GM23338 (cell line): ENCODE results near the gene ITGAV. TPM values are rescaled to one million over a fixed set of nuclear protein-coding genes. Genes with fewer than 3 reads are reported as not detected.

Experiments used
- ATAC-seq: fragments of 200-7000 bp; cut with Tn5 transposase; 3 replicates; pipeline ENCODE4 v1.9.1; 2020
- DNase-seq: peaks from one replicate; pipeline ENCODE4 v3.0.0-alpha.2; 2015; ENCODE audit warnings: low spot score
- H2AFZ ChIP-seq: fragments of 200-600 bp; sonication (generic); 2 replicates; pipeline ENCODE4 v1.8.0; 2016; ENCODE audit warnings: antibody characterized with exemption, mild to moderate bottlenecking, moderate library complexity
- H3F3A ChIP-seq: fragments of 200-600 bp; sonication (generic); replicated peaks from 2 replicates; pipeline ENCODE4 v1.8.0; 2017; ENCODE audit warnings: antibody characterized with exemption, mixed run types, low read depth
- H3K27ac ChIP-seq: fragments of 200-600 bp; sonication (generic); 2 replicates; pipeline ENCODE4 v1.6.1; 2016; ENCODE audit warnings: low read depth
- H3K27me3 ChIP-seq: fragments of 200-600 bp; sonication (generic); 2 replicates; pipeline ENCODE4 v1.8.0; 2016; ENCODE audit warnings: mild to moderate bottlenecking, mixed run types, moderate library complexity; ENCODE audit not compliant: insufficient read depth
- H3K36me3 ChIP-seq: fragments of 200-600 bp; sonication (generic); 2 replicates; pipeline ENCODE4 v1.8.0; 2016; ENCODE audit warnings: mild to moderate bottlenecking; ENCODE audit not compliant: insufficient read depth
- H3K4me1 ChIP-seq: fragments of 200-600 bp; sonication (generic); 2 replicates; pipeline ENCODE4 v1.8.0; 2016; ENCODE audit warnings: mild to moderate bottlenecking, moderate library complexity; ENCODE audit not compliant: insufficient read depth
- H3K4me2 ChIP-seq: fragments of 200-600 bp; sonication (generic); 2 replicates; pipeline ENCODE4 v1.7.1; 2017; ENCODE audit warnings: mixed run types
- H3K4me3 ChIP-seq: fragments of 200-600 bp; sonication (generic); 2 replicates; pipeline ENCODE4 v1.6.1; 2016; ENCODE audit warnings: mixed run types
- H3K79me2 ChIP-seq: fragments of 200-600 bp; sonication (generic); replicated peaks from 2 replicates; pipeline ENCODE4 v1.8.0; 2017; ENCODE audit warnings: mild to moderate bottlenecking; ENCODE audit not compliant: insufficient read depth
- H3K9me2 ChIP-seq: fragments of 200-600 bp; sonication (generic); 2 replicates; pipeline ENCODE4 v1.8.0; 2017; ENCODE audit not compliant: insufficient read depth
- H4K20me1 ChIP-seq: fragments of 200-600 bp; sonication (generic); replicated peaks from 2 replicates; pipeline ENCODE4 v1.8.0; 2017; ENCODE audit warnings: mild to moderate bottlenecking; ENCODE audit not compliant: insufficient read depth
- H3K27ac Mint-ChIP-seq: 2 replicates; pipeline ENCODE4 v1.8.0; 2020; ENCODE audit warnings: inconsistent platforms, mild to moderate bottlenecking, moderate library complexity, mixed read lengths
- H3K27me3 Mint-ChIP-seq: 3 replicates; pipeline ENCODE4 v1.8.0; 2022; ENCODE audit warnings: low read depth, mild to moderate bottlenecking, moderate library complexity, mixed read lengths, inconsistent platforms; ENCODE audit not compliant: insufficient read depth, poor library complexity
- H3K36me3 Mint-ChIP-seq: 3 replicates; pipeline ENCODE4 v1.8.0; 2021; ENCODE audit warnings: low read depth, mild to moderate bottlenecking, inconsistent platforms, moderate library complexity, mixed read lengths
- H3K4me1 Mint-ChIP-seq: 3 replicates; pipeline ENCODE4 v1.8.0; 2020; ENCODE audit warnings: mild to moderate bottlenecking, inconsistent platforms, mixed read lengths
- H3K4me3 Mint-ChIP-seq: 3 replicates; pipeline ENCODE4 v1.8.0; 2021; ENCODE audit warnings: moderate library complexity, mild to moderate bottlenecking, inconsistent platforms, mixed read lengths
- H3K9me3 Mint-ChIP-seq: 3 replicates; pipeline ENCODE4 v1.8.0; 2020; ENCODE audit warnings: moderate library complexity, mild to moderate bottlenecking, inconsistent platforms, mixed read lengths
- CREB1 ChIP-seq: fragments of 250-450 bp; sonication (Bioruptor Pico); IDR thresholded peaks from 2 replicates; pipeline ENCODE4 v1.5.0; 2020; ENCODE audit warnings: low read depth, mild to moderate bottlenecking, moderate library complexity
- EZH2 ChIP-seq: fragments of 200-600 bp; sonication (generic); IDR thresholded peaks from one replicate; pipeline ENCODE4 v1.8.0; 2017; ENCODE audit warnings: antibody characterized with exemption, mild to moderate bottlenecking, low read depth; ENCODE audit not compliant: unreplicated experiment
- EZH2phosphoT487 ChIP-seq: fragments of 200-600 bp; sonication (generic); IDR thresholded peaks from one replicate; pipeline ENCODE4 v1.8.1; 2018; ENCODE audit warnings: antibody characterized with exemption; ENCODE audit not compliant: unreplicated experiment
- JUNB ChIP-seq: IDR thresholded peaks from one replicate; pipeline ENCODE4 v1.6.1; 2016; ENCODE audit warnings: antibody characterized with exemption; ENCODE audit not compliant: unreplicated experiment
- NANOG ChIP-seq: IDR thresholded peaks from 2 replicates; pipeline ENCODE4 v1.6.1; 2016; ENCODE audit warnings: antibody characterized with exemption, borderline replicate concordance
- POLR2AphosphoS5 ChIP-seq: IDR thresholded peaks from 2 replicates; pipeline ENCODE4 v1.6.1; 2016; ENCODE audit warnings: antibody characterized with exemption, low read depth
- STAT1 ChIP-seq: IDR thresholded peaks from one replicate; pipeline ENCODE4 v1.6.1; 2016; ENCODE audit warnings: antibody characterized with exemption; ENCODE audit not compliant: unreplicated experiment
- ZNF114 ChIP-seq: fragments of 250-450 bp; sonication (Bioruptor Pico); IDR thresholded peaks from 2 replicates; pipeline ENCODE4 v1.5.0; 2020; ENCODE audit warnings: mild to moderate bottlenecking, moderate library complexity
- ZNF331 ChIP-seq: fragments of 250-450 bp; sonication (Bioruptor Pico); IDR thresholded peaks from 2 replicates; pipeline ENCODE4 v1.5.0; 2020; ENCODE audit warnings: low read depth, mild to moderate bottlenecking, moderate library complexity
- polyA plus RNA-seq: library from polyadenylated mRNA; unstranded; fragments of >200 nt; fragmentation: Nextera tagmentation; extraction: Ambion mirVana; gene quantifications from 2 replicates; pipeline ENCODE4 v1.2.1, GENCODE V29; 2016
- total RNA-seq: library from RNA; depleted of rRNA; stranded (reverse); fragments of >200 nt; shearing (Covaris generic); gene quantifications from 2 replicates; pipeline ENCODE4 v1.2.3, GENCODE V29; 2014
- TF ChIP-seq, protein P1 (sequence below): fragments of 250-450 bp; sonication (Bioruptor Pico); IDR thresholded peaks from 2 replicates; pipeline ENCODE4 v1.5.0; 2020; ENCODE audit warnings: mild to moderate bottlenecking, moderate library complexity
- TF ChIP-seq, protein P2 (sequence below): IDR thresholded peaks from one replicate; pipeline ENCODE4 v1.6.1; 2018; ENCODE audit warnings: antibody characterized with exemption; ENCODE audit not compliant: unreplicated experiment
- TF ChIP-seq, protein P3 (sequence below), 2 experiments: fragments of 200-600 bp in 1 of 2; sonication (generic) in 1 of 2; conservative IDR thresholded peaks; 2 replicates each; pipeline versions ENCODE4 v1.5.1 to v1.6.1; 2016 to 2017; ENCODE audit warnings: antibody characterized with exemption in 2 of 2, low read depth in 2 of 2, mild to moderate bottlenecking in 2 of 2, moderate library complexity in 1 of 2
- TF ChIP-seq, protein P4 (sequence below): IDR thresholded peaks from 2 replicates; pipeline ENCODE4 v1.6.1; 2016; ENCODE audit warnings: antibody characterized with exemption

Gene ITGAV
- total and polyA plus RNA-seq, 2 experiments from 2014 or later: 9.1 to 56.5 TPM

DNA sequence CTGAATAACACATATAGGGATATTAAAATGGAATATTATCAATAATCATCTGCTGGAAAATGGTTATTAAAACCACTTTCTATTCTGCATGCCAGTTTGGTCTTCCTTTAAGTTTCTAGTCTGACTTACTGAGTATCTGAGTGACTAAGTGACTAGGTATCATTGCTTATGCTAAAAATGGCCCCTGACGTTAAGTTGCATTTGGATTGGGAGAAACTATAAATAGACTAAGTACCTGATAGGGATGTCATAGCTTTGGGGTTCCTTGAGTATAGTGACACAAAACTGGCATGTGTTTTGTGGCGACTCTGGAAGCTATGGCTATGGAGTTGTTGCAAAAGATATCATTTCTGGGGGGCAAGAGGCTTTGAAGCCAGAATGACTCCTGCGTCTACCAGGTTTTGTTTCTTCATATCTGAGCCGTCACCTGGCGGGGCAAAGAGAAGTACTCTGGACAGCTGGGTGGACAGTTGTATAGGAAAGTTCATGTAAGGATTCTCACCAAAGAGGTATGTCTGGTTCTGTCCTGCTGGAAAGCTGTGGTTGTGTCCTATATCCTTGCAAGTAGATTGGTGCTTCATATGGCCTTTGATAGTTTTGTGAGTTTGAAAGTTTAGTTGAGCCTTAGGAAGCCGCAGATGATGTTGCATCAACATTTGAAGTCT lies 17.9 kb downstream of the ITGAV start:
- no peaks in the 10 kb centered on the region for H3F3A ChIP-seq
- H3K4me1 ChIP-seq: peaks cover 7% of the 10 kb centered on the region; the same call in 1 of the 2 replicates
- Mint-ChIP-seq H3K4me3 (no peak overlapping the region), H3K36me3 (no peaks in the 10 kb centered on the region), H3K27me3 (peaks cover 2% of the 10 kb centered on the region), H3K27ac (no peak overlapping the region), H3K4me1 (peaks cover 25% of the 10 kb centered on the region), H3K9me3 (no peaks in the 10 kb centered on the region)
- TF ChIP-seq, protein P1, sequence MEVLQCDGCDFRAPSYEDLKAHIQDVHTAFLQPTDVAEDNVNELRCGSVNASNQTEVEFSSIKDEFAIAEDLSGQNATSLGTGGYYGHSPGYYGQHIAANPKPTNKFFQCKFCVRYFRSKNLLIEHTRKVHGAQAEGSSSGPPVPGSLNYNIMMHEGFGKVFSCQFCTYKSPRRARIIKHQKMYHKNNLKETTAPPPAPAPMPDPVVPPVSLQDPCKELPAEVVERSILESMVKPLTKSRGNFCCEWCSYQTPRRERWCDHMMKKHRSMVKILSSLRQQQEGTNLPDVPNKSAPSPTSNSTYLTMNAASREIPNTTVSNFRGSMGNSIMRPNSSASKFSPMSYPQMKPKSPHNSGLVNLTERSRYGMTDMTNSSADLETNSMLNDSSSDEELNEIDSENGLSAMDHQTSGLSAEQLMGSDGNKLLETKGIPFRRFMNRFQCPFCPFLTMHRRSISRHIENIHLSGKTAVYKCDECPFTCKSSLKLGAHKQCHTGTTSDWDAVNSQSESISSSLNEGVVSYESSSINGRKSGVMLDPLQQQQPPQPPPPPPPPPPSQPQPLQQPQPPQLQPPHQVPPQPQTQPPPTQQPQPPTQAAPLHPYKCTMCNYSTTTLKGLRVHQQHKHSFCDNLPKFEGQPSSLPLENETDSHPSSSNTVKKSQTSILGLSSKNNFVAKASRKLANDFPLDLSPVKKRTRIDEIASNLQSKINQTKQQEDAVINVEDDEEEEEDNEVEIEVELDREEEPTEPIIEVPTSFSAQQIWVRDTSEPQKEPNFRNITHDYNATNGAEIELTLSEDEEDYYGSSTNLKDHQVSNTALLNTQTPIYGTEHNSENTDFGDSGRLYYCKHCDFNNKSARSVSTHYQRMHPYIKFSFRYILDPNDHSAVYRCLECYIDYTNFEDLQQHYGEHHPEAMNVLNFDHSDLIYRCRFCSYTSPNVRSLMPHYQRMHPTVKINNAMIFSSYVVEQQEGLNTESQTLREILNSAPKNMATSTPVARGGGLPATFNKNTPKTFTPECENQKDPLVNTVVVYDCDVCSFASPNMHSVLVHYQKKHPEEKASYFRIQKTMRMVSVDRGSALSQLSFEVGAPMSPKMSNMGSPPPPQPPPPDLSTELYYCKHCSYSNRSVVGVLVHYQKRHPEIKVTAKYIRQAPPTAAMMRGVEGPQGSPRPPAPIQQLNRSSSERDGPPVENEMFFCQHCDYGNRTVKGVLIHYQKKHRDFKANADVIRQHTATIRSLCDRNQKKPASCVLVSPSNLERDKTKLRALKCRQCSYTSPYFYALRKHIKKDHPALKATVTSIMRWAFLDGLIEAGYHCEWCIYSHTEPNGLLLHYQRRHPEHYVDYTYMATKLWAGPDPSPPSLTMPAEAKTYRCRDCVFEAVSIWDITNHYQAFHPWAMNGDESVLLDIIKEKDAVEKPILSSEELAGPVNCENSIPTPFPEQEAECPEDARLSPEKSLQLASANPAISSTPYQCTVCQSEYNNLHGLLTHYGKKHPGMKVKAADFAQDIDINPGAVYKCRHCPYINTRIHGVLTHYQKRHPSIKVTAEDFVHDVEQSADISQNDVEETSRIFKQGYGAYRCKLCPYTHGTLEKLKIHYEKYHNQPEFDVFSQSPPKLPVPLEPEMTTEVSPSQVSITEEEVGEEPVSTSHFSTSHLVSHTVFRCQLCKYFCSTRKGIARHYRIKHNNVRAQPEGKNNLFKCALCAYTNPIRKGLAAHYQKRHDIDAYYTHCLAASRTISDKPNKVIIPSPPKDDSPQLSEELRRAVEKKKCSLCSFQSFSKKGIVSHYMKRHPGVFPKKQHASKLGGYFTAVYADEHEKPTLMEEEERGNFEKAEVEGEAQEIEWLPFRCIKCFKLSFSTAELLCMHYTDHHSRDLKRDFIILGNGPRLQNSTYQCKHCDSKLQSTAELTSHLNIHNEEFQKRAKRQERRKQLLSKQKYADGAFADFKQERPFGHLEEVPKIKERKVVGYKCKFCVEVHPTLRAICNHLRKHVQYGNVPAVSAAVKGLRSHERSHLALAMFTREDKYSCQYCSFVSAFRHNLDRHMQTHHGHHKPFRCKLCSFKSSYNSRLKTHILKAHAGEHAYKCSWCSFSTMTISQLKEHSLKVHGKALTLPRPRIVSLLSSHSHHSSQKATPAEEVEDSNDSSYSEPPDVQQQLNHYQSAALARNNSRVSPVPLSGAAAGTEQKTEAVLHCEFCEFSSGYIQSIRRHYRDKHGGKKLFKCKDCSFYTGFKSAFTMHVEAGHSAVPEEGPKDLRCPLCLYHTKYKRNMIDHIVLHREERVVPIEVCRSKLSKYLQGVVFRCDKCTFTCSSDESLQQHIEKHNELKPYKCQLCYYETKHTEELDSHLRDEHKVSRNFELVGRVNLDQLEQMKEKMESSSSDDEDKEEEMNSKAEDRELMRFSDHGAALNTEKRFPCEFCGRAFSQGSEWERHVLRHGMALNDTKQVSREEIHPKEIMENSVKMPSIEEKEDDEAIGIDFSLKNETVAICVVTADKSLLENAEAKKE (CRISPR knock-in tag): no peak
- TF ChIP-seq ZNF331: no peak
- no peak for TF ChIP-seq ZNF114
- TF ChIP-seq, protein P2, sequence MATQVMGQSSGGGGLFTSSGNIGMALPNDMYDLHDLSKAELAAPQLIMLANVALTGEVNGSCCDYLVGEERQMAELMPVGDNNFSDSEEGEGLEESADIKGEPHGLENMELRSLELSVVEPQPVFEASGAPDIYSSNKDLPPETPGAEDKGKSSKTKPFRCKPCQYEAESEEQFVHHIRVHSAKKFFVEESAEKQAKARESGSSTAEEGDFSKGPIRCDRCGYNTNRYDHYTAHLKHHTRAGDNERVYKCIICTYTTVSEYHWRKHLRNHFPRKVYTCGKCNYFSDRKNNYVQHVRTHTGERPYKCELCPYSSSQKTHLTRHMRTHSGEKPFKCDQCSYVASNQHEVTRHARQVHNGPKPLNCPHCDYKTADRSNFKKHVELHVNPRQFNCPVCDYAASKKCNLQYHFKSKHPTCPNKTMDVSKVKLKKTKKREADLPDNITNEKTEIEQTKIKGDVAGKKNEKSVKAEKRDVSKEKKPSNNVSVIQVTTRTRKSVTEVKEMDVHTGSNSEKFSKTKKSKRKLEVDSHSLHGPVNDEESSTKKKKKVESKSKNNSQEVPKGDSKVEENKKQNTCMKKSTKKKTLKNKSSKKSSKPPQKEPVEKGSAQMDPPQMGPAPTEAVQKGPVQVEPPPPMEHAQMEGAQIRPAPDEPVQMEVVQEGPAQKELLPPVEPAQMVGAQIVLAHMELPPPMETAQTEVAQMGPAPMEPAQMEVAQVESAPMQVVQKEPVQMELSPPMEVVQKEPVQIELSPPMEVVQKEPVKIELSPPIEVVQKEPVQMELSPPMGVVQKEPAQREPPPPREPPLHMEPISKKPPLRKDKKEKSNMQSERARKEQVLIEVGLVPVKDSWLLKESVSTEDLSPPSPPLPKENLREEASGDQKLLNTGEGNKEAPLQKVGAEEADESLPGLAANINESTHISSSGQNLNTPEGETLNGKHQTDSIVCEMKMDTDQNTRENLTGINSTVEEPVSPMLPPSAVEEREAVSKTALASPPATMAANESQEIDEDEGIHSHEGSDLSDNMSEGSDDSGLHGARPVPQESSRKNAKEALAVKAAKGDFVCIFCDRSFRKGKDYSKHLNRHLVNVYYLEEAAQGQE: no peak
- no peak for TF ChIP-seq POLR2AphosphoS5
- TF ChIP-seq, protein P3, sequence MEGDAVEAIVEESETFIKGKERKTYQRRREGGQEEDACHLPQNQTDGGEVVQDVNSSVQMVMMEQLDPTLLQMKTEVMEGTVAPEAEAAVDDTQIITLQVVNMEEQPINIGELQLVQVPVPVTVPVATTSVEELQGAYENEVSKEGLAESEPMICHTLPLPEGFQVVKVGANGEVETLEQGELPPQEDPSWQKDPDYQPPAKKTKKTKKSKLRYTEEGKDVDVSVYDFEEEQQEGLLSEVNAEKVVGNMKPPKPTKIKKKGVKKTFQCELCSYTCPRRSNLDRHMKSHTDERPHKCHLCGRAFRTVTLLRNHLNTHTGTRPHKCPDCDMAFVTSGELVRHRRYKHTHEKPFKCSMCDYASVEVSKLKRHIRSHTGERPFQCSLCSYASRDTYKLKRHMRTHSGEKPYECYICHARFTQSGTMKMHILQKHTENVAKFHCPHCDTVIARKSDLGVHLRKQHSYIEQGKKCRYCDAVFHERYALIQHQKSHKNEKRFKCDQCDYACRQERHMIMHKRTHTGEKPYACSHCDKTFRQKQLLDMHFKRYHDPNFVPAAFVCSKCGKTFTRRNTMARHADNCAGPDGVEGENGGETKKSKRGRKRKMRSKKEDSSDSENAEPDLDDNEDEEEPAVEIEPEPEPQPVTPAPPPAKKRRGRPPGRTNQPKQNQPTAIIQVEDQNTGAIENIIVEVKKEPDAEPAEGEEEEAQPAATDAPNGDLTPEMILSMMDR (conservative IDR thresholded peaks at IDR 0.05; ENCODE audit: low read depth in 2 of 2): no peak
- TF ChIP-seq, protein P4, sequence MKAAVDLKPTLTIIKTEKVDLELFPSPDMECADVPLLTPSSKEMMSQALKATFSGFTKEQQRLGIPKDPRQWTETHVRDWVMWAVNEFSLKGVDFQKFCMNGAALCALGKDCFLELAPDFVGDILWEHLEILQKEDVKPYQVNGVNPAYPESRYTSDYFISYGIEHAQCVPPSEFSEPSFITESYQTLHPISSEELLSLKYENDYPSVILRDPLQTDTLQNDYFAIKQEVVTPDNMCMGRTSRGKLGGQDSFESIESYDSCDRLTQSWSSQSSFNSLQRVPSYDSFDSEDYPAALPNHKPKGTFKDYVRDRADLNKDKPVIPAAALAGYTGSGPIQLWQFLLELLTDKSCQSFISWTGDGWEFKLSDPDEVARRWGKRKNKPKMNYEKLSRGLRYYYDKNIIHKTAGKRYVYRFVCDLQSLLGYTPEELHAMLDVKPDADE: no peak
- no peak for TF ChIP-seq JUNB
- TF ChIP-seq EZH2: no peak
- TF ChIP-seq STAT1: no peak
- TF ChIP-seq CREB1 (CRISPR knock-in tag): no peak
- TF ChIP-seq EZH2phosphoT487: no peak
- TF ChIP-seq NANOG: no peak
- peaks cover 5% of the 10 kb centered on the region; the same call in 1 of the 2 replicates for H4K20me1 ChIP-seq
- ATAC-seq (no peak), DNase-seq (no peak)
- peaks cover 8% of the 10 kb centered on the region for H3K79me2 ChIP-seq
- H3K4me3 ChIP-seq: no peak overlapping the region
- H3K27ac ChIP-seq: no peak overlapping the region
- H2AFZ ChIP-seq: no peak overlapping the region
- no peaks in the 10 kb centered on the region for H3K9me2 ChIP-seq
- no peaks in the 10 kb centered on the region for H3K27me3 ChIP-seq
- H3K4me2 ChIP-seq: no peak overlapping the region
- no peaks in the 10 kb centered on the region for H3K36me3 ChIP-seq
